Motor neuron (in vitro differentiated cells): ENCODE measurements around the gene TMEM43. TPM values are rescaled to one million over a fixed set of nuclear protein-coding genes. Genes with fewer than 3 reads are reported as not detected.
A peak's percentile ranks its signal among the peaks of the same experiment; 100 is the strongest.

Experiments
- ATAC-seq, 8 experiments: fragments of 200-7000 bp; cut with Tn5 transposase; replicated peaks in 6 of 8; 2 replicates each; pipeline ENCODE4 v1.8.0; 2021; ENCODE audit warnings: mild to moderate bottlenecking in 8 of 8, moderate library complexity in 8 of 8
- H3K27ac ChIP-seq, 2 donors: fragments of 250-450 bp; sonication (Bioruptor Pico); 2 replicates each; pipeline ENCODE4 v1.9.0; 2021; ENCODE audit warnings: antibody characterized with exemption in 2 of 2, mild to moderate bottlenecking in 2 of 2, moderate library complexity in 1 of 2
- H3K4me1 ChIP-seq, 2 donors: fragments of 250-450 bp; sonication (Bioruptor Pico); replicated peaks in 1 of 2; 2 replicates each; pipeline ENCODE4 v1.6.1; 2021; ENCODE audit warnings: antibody characterized with exemption in 2 of 2, mild to moderate bottlenecking in 2 of 2, moderate library complexity in 1 of 2
- H3K4me3 ChIP-seq, 5 donors: fragments of 250-450 bp; sonication (Bioruptor Pico); 2 replicates each; pipeline ENCODE4 v1.9.0; 2021; ENCODE audit warnings: antibody characterized with exemption in 5 of 5, mild to moderate bottlenecking in 5 of 5, moderate library complexity in 4 of 5
- WGBS, 10 experiments: fragments of 450-650 bp; shearing (Covaris generic); methylation state at CpG; one replicate each; pipeline ENCODE4 v1.0.0; 2022; 5-methylcytosine and 5-hydroxymethylcytosine counted together
- in situ Hi-C, 9 experiments: fragments of 400-800 bp; cut with MboI; loops; one replicate each; pipeline ENCODE4 v1.15.0; 2021; ENCODE audit warnings: low sequenced_read_pairs in 9 of 9, low pct_unique_long_range_greater_than_20kb in 2 of 9; ENCODE audit not compliant: unreplicated experiment in 9 of 9
- total RNA-seq, 8 experiments: library from RNA; unstranded; fragments of 300-600 nt; gene quantifications; 2 replicates each; pipeline versions ENCODE4 v1.2.3 to v1.2.4, GENCODE V29; 2022

TMEM43 gene
- total RNA-seq, 8 experiments from 2014 or later, result 27.7 to 81.8 (median 48.6) TPM

DNA sequence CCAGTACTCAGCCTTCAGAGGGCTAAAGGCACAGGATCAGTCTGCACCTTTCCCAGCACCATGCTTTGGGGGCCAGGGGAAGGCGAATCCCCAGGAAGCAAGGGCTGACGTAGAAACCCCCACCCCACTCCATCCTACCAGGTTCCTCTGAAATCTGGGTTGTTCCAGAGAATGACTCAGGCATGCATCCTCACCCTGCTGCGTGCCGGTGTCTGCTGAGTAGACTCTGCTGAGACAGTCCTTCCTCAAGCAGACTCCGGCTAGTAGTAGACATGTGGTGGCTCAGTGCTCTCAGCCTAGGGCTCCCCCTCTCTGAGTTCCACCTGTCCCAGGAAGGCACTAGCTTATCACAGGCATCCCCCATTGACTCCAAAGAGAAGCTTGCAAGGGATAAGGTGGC lies 9.0 kb downstream of the TMEM43 start:
- in situ Hi-C loops, result no loop called here
- Histone ChIP-seq H3K4me1 (no peaks in the 10 kb centered on the region), H3K4me3 (no peak overlapping the region), H3K27ac (no peak overlapping the region)
- WGBS, 10 experiments, result 100% methylated on average over 1 to 2 of the region's 5 CpGs; no CpG with 5 or more reads in 8 of the 10 experiments
- ATAC-seq, result no peak

DNA sequence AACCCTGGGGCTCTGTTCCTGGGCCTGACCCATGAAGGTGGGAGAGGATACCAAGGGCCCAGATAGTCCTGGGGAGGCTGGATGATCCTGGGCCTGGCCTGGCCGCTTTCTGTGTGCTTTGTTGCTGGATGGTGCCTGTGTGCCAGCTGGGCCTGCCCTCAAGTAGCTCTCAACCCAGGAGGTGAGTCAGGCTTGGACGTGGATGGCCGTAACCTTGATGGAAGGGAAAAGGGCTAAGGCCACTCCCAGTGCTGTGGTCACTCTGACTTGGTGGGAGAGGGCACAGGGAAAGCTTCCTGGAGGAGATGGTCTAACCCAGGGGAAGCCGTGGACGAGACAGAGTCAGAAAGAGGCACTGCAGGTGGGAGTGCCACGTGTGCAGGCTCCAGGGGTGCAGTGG lies 9.4 kb downstream of the TMEM43 start:
- 80 to 93% methylated on average over 2 to 4 of the region's 6 CpGs; no CpG with 5 or more reads in 8 of the 10 experiments for WGBS, 10 experiments

DNA sequence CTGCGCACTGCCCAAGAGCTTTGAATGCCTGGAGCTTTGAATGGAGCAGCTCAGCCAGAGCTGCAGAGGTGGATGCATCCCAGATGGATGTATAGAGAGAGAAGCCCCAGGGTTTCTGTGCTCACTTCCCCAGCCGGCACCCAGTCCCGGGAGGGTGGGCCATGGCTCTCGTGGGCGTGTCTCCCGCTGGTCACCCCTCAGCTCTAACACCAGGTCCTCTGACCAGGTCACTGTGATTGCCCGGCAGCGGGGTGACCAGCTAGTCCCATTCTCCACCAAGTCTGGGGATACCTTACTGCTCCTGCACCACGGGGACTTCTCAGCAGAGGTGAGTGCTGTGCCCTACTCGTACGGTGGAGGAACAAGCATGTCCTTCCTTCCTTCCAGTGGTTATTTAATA lies 10.7 kb downstream of the TMEM43 start:
- 70 to 100% (median 90%) methylated on average over 2 to 6 of the region's 11 CpGs; no CpG with 5 or more reads in 5 of the 10 experiments for WGBS, 10 experiments
- H3K4me1 ChIP-seq, result no peaks in the 10 kb centered on the region
- H3K4me3 ChIP-seq, result no peak overlapping the region
- ATAC-seq, result no peak
- H3K27ac ChIP-seq, result no peak overlapping the region
- in situ Hi-C loops, result no loop called here

More for the DNA sequence above, 9.4 kb downstream of the TMEM43 start:
- in situ Hi-C loops, result no loop called here
- H3K4me3 ChIP-seq, result no peak overlapping the region
- H3K4me1 ChIP-seq, result no peaks in the 10 kb centered on the region
- H3K27ac ChIP-seq, result no peak overlapping the region
- ATAC-seq, result no peak

DNA sequence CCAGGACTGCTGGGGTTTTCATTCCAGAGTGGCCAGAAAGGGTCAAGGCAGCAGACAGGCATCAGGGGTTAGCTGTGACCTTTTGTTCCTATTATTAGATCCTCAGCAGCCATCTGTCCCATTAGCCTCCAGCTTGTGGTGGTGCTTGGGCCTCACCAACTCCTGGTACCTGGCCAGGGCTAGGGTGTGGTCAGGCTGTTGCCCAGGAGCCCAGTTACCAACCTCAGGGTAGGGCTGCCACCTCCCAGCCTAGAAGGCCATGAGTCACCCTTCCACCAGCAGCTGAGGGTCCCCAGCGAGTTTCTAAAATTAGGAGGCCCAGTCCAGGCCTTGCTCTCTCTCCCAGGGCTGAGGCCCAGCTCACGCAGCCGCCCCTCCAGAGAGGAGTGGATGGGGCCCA lies 12.2 kb downstream of the TMEM43 start:
- ATAC-seq, result peak in 2 of 8 experiments; percentile 10 to 13
- Histone ChIP-seq H3K4me1 (no peaks in the 10 kb centered on the region), H3K4me3 (no peak overlapping the region), H3K27ac (no peak overlapping the region)
- no CpG with 5 or more reads among the region's 3 CpGs for WGBS, 10 experiments
- in situ Hi-C loops, result no loop called here

DNA sequence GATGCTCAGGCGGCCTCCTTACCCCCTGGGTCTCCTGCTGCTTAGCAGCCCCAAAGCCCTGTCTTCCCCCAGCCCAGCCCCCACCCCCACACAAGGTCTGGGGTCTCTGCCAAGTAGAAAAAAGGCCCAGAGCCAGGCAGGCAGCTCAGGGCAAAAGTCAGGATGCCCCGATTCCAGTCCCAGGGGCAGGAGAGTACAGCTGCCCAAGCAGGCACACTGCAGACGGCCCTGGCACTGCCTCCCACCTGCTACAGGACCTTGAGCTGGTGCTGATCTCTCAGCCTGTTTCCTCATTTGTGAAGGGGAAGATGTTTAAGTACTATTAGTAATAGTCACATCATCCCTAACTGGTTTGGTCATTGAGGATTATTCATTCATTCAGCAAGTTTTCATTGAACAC lies 12.6 kb downstream of the TMEM43 start:
- WGBS, 10 experiments, result 71 to 100% methylated on average over 2 of the region's 3 CpGs; no CpG with 5 or more reads in 8 of the 10 experiments
- in situ Hi-C loops, result no loop called here
- ATAC-seq, result no peak
- Histone ChIP-seq H3K27ac (no peak overlapping the region), H3K4me1 (no peaks in the 10 kb centered on the region), H3K4me3 (no peak overlapping the region)

DNA sequence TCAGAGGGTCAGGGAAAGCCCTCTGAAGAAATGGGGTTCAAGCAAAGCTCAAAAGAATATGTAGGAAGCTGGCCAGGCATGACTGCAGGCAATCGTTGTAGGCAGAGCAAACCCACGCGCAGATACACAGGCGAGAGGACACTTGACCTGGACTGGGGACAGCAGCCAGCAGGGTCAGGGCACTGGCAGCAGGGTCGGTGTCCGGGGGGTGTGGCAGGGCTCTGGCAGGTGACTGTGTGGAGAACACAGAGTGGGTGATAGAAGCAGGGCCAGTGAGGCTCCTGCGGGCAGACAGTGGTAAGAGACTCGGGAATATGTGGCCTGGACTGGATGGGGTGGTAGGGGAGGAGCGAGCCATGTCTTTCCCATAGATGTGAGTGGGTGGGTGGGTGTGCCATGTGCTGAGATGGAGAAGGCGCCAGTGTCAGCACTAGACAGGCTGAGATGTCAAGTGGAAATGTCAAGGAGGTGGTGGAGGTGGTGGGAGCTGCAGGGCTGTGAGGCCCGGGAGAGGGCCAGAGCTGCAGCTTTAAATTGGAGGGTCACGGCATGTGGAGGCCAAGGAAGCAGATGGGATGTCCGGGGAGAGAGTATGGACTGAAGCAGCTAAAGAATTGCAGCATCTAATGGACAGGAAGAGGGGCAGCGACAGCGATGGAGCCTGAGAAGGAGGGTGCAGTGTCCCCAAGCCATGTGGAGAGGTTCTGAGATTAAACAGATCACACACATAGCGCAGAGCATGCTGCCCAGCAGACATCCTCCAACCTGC lies 13.4 kb downstream of the TMEM43 start:
- Histone ChIP-seq H3K27ac (no peak overlapping the region), H3K4me3 (no peak overlapping the region), H3K4me1 (no peaks in the 10 kb centered on the region)
- in situ Hi-C loops, result no loop called here
- 72 to 98% (median 94%) methylated on average over 2 to 8 of the region's 16 CpGs; no CpG with 5 or more reads in 4 of the 10 experiments for WGBS, 10 experiments
- ATAC-seq, result no peak

DNA sequence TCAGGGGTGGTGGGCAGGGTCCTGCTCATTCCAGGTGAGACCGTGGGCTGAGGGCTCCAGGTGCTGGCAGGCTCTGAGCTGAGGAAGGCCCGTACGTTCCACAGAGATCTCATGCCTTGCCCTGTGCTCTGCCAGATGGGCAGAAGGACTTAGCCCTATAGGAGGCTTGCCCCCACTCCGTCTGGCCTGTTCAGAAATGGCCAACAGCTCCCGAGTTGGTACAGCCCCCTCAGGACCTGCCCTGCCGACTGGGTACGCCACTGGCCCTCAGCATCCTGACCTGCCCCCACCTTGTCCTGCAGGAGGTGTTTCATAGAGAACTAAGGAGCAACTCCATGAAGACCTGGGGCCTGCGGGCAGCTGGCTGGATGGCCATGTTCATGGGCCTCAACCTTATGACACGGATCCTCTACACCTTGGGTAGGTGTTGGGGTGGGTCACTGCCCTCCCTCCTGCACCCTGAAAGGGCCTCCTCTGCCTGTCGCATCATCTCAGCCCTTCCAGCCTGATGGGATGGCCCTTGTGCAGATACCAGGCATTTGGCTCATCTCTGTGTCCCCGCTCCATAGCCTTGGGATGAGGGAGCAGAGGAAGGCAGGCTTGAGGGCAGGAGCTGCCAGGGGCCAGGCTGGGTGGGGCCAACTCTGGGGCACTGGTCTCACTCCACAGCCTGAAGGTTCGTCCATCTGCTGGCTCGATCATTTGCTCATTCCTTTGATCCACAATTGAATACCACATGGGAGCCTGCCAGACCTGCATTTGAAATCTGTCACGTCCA lies 14.2 kb downstream of the TMEM43 start:
- in situ Hi-C loops, result no loop called here
- peak in 1 of 8 experiments; percentile 7 for ATAC-seq
- H3K27ac ChIP-seq, result no peak overlapping the region
- peaks cover 2 to 5% of the 10 kb centered on the region in 2 donors for H3K4me1 ChIP-seq
- H3K4me3 ChIP-seq, result no peak overlapping the region
- 18 to 100% (median 93%) methylated on average over 1 to 5 of the region's 14 CpGs; no CpG with 5 or more reads in 3 of the 10 experiments for WGBS, 10 experiments

DNA sequence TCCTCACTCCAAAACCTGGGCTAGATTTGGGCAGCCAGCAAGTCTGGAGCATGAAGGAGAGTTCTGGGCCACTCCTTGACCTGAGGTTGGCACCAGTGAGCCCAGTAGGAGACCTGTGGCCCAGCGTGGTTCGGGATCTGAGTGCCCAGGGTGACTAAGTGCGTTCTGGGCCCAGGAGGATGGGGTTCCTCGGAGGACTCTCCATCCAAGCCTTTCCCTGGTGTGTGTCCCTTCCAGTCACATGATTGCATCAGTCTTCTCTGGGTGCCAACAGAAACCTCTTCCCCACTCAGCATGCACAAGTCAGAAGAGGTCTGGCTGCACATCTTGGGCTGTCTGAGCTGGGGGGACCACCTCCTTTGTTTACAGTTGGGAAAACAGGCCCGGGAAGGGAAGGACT lies 14.9 kb downstream of the TMEM43 start:
- Histone ChIP-seq H3K4me1 (peaks cover 9 to 10% of the 10 kb centered on the region in 2 donors), H3K4me3 (no peak overlapping the region), H3K27ac (no peak overlapping the region)
- 35 to 100% (median 80%) methylated on average over 1 to 4 of the region's 5 CpGs; no CpG with 5 or more reads in 7 of the 10 experiments for WGBS, 10 experiments
- ATAC-seq, result no peak
- in situ Hi-C loops, result no loop called here

DNA sequence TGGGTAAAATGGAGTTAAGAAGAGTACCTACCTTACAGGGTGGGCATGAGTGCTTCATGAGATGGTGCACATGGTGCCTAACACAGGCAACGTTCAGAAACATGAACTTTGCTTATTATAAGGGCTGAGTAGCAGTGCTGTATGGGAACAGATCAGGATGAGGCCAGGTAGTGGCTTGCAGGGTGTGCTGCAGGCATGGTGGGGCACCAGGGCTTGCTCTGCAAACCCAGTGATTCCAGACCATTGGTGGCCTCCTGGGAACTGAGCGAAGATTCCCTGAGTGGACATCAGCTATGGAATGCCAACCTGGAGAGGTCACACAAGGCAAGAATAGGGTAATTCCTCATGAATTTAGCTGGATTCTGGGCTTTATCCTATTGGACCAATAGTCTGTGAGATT lies 15.8 kb downstream of the TMEM43 start:
- no peak for ATAC-seq
- Histone ChIP-seq H3K4me1 (peaks cover 14 to 17% of the 10 kb centered on the region in 2 donors), H3K27ac (no peak overlapping the region), H3K4me3 (no peak overlapping the region)
- WGBS, 10 experiments, result 71 to 100% (median 83%) methylated on average over 1 to 2 of the region's 2 CpGs; no CpG with 5 or more reads in 4 of the 10 experiments
- in situ Hi-C loops, result no loop called here

DNA sequence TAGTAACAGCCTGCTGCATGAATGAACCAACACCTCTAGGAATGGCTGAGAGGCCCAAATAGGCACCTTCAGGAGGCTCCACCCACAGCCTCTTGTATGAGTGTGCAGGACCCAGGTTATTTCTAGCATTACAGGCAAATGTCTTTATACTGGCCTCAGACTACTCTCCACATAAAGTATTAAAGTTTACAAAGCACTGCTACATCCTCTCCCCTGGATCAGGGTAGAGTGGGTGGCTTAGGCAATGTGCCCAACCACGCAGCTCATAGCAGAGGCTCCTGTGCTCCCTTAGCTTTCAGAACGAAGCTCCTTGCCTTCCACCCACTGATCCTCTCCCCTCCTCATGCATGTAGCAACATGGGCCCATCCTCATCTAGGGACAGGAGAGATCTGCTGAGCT lies 16.3 kb downstream of the TMEM43 start:
- WGBS, 10 experiments, result 80 to 100% methylated on average over 1 of the region's 2 CpGs; no CpG with 5 or more reads in 8 of the 10 experiments
- in situ Hi-C loops, result no loop called here
- Histone ChIP-seq H3K27ac (no peak overlapping the region), H3K4me1 (peaks cover 14 to 17% of the 10 kb centered on the region in 2 donors), H3K4me3 (no peak overlapping the region)
- no peak for ATAC-seq

DNA sequence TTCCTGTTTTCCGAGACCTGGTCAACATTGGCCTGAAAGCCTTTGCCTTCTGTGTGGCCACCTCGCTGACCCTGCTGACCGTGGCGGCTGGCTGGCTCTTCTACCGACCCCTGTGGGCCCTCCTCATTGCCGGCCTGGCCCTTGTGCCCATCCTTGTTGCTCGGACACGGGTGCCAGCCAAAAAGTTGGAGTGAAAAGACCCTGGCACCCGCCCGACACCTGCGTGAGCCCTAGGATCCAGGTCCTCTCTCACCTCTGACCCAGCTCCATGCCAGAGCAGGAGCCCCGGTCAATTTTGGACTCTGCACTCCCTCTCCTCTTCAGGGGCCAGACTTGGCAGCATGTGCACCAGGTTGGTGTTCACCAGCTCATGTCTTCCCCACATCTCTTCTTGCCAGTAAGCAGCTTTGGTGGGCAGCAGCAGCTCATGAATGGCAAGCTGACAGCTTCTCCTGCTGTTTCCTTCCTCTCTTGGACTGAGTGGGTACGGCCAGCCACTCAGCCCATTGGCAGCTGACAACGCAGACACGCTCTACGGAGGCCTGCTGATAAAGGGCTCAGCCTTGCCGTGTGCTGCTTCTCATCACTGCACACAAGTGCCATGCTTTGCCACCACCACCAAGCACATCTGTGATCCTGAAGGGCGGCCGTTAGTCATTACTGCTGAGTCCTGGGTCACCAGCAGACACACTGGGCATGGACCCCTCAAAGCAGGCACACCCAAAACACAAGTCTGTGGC lies 16.9 kb downstream of the TMEM43 start:
- peaks cover 14 to 17% of the 10 kb centered on the region in 2 donors for H3K4me1 ChIP-seq
- no peak overlapping the region for H3K4me3 ChIP-seq
- ATAC-seq, result no peak
- H3K27ac ChIP-seq, result no peak overlapping the region
- WGBS, 10 experiments, result 67 to 100% (median 95%) methylated on average over 1 to 10 of the region's 19 CpGs; no CpG with 5 or more reads in 2 of the 10 experiments
- in situ Hi-C loops, result no loop called here

DNA sequence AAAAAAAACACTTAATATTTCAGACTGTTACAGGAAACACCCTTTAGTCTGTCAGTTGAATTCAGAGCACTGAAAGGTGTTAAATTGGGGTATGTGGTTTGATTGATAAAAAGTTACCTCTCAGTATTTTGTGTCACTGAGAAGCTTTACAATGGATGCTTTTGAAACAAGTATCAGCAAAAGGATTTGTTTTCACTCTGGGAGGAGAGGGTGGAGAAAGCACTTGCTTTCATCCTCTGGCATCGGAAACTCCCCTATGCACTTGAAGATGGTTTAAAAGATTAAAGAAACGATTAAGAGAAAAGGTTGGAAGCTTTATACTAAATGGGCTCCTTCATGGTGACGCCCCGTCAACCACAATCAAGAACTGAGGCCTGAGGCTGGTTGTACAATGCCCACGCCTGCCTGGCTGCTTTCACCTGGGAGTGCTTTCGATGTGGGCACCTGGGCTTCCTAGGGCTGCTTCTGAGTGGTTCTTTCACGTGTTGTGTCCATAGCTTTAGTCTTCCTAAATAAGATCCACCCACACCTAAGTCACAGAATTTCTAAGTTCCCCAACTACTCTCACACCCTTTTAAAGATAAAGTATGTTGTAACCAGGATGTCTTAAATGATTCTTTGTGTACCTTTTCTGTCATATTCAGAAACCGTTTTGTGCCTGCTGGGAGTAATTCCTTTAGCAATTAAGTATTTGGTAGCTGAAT lies 17.9 kb downstream of the TMEM43 start:
- H3K4me3 ChIP-seq, result no peak overlapping the region
- in situ Hi-C loops, result no loop called here
- ATAC-seq, result no peak
- peaks cover 14 to 17% of the 10 kb centered on the region in 2 donors for H3K4me1 ChIP-seq
- no peak overlapping the region for H3K27ac ChIP-seq
- 60 to 95% (median 83%) methylated on average over 1 to 7 of the region's 8 CpGs; no CpG with 5 or more reads in 2 of the 10 experiments for WGBS, 10 experiments
